ENCODE data around the gene MYO1G.

Gene MYO1G

DNA sequence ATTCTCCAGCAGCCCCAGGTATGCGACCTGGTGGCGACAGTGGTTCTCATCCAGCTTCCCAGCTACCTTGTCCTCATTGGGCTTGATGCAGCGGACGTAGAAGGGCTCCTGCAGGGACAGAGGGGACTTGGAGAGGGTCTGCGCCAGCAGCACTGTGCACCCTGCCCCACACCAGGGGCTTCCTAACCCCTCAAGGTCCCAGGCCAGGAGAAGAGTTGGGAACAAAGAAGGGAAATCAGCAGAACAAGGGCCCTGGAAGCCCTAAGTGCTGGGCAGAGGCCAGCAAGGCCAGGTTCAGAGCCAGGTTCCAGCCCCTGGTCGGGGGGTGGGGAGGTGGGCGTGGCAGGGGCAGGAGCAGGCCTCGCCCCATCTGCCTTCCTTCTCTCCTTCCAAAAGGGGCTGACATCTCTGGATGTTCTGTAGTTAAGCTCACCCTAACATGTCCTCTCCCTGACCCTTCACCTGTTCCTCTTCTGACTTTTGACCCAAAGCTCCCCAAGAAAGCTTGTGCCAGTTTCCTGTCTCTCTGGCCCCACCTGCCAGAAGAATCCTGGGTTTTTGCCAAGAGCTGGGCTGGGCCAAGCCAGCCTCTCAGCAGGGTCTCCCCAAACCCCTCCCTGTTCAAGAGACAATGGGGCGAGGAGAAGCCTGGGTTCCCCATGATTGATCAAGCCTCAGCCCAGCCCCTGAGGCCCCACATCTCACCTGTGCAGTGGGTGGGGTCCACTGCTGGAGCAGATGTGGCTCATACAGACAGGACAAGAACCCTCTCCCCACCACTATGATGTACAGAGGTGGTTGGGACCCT is 11.9 kb downstream of the MYO1G start:
- DNase-seq (ENCODE audit: low read depth): no peak

DNA sequence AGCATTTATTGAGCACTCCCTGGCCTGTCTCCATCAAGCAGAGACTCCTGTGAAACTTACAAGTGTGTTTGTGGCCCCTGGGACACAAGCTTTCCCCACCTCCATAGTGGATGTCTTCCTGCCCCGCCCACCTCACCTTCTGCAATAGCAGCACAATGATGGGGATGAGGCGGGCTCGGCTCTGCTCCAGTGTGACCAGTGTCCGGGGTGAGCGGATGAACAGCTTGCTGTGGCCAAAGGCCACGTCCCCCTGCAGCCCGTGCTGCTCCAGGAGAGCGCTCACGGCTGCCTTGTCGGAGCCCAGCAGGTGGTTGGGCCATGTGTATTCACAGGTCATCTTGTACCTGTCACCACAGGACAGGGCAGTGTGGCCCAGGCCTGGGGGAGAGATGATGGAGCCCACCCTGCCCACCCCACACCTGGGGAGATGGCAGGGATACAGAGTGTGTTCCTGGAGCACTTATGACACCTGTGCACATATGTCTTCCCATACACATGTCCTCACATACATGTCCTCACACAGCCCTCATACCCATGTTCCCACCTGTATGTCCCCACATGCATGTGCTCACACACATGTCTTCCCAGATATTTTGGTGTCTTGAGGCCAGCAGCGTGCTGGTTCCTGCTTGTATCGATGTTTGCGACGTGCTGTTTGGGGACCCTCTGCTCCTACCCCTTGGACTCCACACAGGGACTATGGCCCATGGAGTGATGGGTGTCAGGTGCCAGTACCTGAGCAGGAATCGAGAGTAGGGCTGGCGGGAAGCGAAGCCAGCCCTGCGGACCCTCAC is 12.7 kb downstream of the MYO1G start:
- no peak for DNase-seq (ENCODE audit: low read depth)

DNA sequence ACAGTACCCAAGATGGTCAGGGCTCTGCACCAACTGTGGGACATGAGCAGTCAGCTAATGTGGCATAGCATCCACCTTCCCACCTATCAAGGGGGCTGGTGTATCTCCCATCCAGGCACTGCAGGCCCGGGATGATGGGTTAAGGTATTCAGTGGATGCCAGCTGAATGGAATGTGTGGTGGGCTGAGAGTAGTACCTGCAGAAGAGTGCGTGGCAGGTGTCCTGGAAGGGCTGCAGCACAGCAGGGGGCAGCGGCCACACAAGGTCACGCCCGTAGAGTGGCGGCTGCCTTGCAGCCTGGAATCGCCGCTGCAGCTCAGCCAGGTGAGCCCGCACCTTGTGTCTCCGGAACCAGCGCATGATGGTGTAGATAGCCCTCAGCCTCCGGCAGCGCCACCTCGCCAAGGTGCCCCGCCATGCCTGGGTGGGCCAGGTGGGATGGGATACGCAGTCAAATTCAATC is 13.3 kb downstream of the MYO1G start:
- no peak for DNase-seq (ENCODE audit: low read depth)

DNA sequence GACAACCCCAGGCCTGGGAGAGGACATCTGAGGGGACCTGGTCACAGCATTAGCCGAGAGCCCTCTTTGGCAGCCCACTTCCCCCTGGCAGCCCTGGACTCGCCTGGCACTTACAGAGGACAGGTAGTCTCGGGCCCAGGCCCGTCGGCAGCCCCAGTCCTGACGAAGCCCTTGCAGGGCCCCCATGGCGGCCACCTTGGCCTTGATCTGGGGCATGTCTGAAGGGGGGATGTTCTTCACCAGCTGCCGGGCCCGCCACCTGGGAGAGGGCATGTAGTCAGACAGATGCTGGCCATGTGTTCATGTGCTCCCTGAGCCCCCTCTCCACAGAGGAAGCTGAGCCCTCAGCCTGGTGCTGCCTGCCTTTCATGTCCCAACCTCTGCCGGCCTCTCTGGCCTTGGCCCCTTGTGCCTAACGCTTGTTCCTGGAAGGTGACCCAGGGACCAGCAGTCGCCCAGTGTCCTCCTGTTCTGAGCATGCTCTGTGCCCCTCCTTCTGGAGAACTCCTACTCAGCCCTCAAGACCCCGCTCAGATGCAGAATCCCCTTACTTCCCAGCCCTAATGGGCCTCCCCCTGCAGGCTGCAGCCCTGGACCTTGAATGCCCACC is 13.9 kb downstream of the MYO1G start:
- DNase-seq (ENCODE audit: low read depth): no peak

DNA sequence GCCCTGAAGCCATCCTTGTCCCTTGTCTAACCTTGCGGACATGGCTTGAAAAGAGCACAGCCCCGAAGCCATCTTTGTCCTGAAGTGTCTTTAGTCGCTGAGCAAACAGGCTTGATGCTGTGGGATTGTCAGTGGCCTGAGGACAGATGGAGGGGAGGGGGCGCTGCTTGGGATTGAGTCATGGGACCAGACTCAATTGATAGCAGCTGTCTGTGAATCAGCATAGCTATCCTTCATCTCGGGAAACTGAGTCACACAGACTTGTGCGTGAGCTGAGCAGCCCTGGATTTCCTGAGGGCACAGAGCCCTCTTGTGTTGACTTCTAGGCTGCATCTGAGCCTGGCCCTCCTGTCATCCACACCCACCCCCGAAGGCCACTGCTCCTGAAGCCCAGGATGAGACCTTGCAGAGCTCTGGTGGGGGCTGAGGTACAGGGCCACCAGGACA is 14.4 kb downstream of the MYO1G start:
- DNase-seq (ENCODE audit: low read depth): no peak

DNA sequence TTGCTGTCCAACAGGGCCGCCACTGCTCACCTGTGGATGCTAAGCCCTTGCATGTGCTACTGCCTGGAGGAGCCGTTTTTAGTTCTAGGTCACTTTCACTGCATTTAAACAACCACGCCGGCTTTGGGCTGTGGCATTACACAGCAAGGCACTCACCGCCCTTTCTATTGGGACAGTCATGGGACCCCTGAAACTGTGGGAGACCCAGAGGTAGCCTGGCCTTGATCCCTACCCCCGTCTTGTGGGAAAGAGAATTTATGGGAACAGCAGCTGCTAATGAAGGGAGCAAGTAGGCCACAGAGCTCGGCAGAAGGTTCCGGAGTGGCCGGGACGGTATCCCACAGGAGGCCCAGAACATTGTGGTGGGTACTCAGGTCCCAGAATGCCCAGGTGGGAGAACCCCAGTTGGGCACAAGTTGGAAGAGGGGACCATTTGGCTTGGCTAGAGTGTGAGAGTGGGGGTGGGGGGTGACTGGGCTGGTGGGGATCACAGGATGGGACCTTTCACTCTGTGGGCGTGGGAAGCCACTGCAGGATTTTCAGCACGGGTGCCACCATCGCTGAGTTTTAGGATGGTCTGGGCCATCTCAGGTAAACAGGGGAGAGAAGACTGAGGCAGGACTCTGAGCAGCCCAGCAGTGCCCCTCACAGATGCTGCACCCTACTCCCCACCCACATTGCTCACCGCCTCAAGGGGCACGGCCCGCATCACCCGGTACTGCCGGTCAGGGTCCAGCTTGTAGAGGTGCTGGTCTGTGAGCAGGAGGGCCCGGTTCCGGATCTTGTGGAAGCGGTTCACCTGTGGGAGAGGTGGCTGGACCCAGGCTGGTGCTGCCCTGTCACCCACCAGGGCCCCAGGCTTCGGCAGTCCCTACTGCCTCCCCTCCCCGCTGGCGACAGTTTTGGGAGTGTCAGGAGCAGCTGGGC is 15.2 kb downstream of the MYO1G start:
- DNase-seq (ENCODE audit: low read depth): no peak

DNA sequence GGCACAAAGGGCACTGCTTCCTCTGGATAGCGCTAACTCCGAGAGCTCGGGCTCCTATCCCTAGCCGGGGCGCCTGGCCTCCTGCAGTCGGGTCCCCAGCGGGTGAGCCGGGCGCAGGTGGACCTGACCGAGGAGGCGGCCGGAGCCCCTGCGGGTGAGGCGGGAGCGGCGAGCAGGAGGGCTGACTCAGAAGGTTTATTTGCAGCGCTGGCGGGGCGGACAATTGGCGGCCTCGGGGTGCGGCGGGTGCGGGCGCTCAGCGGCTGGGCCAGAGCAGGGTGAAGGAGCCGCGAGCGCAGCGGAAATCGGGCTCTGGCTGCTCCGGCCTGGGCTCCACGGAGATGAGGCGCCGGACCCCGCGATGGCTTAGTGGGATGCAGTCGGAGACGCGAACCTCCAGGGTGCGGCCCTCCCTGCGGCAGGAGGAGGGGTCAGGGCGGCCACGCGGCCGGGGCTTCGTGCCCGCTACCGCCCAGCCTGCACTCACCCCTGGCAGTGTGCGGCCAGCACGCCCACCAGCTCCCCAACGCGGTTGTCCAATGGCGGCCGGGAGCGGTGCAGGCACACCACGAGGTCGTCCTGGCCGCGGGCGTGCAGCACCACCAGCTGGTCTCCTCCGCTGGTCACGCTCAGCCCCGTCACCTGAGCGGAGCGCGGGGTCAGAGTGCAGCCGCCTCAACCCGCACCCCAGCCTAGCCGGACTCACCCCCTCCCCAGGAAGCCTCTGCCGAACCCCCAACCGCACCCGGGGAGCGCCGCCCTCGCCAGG is 16.1 kb downstream of the MYO1G start:
- DNase-seq (ENCODE audit: low read depth): no peak

DNA sequence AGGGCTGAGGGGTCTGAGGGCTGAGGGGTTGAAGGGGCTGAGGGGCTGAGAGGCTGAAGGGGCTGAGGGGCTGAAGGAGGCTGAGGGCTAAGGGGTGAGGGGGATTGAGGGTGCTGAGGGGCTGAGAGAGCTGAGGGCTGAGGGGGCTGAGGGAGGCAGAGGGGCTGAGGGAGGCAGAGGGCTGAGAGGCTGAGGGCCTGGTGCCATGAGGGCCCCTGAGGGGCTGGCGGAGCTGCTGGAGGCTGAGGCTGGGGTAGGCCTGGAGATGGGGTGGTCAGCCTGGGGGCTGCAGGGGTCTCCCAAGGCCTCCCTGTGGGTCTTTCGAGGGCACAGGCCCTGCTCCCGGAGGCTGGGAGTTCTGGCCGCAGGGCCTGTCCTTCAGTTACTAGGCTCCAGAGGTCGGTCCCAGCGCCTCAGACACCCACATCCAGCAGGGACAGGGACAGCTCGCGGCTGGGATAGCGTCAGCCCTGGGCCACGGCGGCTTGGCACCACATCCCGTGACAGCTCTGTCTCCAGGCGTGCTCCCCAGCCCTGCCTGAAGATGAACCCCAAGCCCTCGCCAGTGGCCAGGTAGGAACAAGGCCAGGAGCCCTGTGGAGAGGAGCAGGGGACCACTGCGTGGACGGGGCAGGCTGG is 16.9 kb downstream of the MYO1G start:
- DNase-seq (ENCODE audit: low read depth): no peak

DNA sequence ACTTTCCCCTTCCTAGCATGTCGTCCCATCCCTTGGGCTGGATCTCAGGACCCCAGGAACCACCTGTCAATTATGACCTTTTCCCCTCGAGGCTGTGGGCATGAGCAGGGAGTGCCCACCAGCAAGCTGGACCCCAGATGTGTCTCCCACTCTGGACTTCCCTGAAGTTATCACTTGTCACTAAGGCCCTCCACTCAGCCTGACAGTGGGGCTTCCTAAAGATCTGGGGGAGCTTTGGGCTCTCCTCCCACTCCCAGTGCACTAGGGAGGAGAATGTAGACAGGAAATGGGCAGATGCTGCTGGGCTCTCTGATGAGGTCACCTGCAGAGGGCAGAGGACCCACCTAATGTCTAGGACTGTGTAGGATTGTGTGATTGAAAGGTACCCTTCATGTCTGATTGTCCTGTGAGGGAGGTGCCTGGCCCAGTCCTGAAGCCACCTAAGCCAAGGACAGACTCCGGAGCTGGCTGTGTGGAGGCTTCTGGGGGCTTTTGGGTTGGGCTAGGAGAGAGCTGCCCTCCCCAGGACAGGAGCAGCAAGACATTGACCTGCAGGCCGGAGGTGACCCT is 18.7 kb downstream of the MYO1G start:
- no peak for DNase-seq (ENCODE audit: low read depth)

DNA sequence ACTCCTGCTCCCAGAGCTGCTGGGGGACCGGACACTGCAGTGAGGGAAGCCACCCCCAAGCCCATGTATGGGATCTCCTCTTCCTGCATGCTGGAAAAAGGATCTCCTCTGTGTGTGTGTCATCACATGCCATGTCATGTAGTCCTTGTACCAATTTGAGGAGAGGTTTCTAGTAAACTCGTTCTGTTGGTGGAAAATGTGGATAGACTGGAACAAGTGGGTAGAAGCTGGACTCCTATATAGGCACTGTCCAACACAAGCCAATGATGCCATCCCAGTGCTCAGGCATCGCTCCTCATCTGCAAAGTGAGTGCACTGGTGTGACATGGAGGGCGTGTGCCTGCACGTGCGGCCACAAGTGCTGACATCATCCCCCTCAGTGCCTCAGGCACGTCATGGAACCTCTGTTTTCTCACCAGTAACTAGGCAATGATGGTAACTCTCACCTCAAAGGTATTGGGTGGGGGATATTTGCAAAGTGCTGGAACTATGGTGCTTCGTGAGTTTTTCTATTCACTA is 19.3 kb downstream of the MYO1G start:
- no peak for DNase-seq (ENCODE audit: low read depth)

DNA sequence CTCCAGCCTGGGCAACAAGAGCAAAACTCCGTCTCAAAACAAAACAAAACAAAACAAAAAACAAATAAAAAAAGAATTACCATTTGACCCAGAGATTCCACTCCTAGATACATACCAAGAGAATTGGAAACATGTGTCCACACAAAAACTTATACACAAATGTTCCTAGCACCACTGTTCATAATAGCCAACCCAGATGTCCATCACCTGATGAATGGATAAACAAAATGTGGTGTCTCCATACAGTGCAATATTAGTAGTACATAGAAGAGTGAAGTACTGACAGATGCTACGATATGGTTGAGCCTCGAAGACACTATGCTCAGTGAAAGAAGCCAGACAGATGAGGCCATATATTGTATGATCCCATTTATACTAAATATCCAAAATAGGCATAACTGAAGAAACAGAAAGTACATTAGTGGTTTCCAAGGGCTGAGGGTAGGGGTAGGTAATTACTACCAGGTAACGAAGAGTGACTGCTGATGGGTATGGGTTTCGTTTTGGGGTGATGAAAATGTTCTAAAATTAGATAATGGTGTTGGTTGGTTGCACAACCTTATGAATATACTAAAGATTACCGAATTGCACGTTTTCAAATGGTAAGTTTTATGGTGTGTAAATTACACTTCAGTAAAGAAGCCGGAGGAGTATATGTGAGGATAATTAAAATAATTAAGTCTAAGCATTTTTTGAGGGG is 20.0 kb downstream of the MYO1G start:
- DNase-seq (ENCODE audit: low read depth): no peak

DNA sequence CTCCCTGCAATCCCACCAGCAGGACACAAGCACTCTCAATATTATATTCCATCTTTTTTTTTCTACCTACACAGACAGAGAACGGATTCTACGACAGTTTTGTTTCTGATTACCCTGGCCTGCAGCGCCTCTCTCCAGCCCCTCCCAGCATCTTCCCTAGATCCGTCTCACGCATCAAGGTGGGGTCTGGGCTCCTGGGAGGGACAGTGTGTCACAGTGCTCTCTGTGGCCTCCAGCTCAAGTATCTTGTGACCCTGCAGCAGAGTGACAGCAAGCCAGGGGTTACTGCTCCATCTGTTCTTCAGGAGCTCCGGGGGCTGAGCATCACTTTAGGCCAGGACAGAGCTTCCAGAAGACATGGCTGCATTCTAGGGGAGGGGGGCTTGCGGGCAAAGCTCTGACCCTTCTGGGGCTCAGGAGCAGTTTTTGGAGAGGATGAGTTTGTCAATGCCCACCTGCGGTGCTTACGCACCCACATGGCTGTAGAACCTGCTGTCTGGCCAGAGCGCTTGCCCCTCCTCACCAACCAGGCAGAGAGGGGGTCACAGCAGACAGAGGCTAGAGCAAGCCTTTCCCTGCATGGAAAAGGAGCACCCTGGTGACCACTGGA is 22.6 kb downstream of the MYO1G start:
- DNase-seq (ENCODE audit: low read depth): no peak

DNA sequence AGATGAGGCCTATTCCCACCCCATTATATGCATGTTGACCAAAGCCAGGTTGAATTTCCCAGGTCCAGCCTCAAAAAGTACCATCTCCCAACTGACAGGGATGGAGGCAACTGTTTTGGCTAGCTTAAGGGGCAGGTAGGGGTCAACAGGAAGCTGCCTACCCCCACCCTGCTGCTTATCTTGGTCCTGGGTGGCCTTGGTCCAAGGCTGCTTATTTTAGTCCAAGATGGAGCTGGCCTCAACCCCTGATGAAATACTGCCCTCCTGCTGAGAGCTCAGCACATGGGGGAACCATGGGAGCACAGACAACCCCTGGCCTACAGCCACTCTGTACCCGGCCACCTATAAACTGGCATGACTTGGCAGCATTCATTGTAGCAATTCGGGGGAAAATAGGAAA is 23.1 kb downstream of the MYO1G start:
- no peak for DNase-seq (ENCODE audit: low read depth)

DNA sequence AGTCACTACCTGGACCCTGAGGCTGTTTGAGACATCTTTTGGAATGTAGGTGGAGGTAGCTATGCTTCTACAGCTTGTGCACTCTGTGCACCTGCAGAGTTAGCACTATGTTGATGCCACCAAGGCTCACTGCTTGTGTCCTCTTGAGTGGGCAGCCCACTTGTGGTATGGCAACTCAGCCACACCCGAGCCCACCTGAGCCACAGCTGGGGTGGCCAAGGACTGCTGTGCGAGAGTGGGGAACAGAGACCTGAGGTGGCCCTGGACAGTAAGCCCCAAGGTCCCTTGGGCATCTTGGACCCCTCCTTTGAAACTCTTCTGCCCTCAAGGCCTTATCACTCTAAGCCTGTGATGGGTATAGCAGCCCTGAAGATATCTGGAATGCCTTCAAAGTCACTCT is 25.7 kb downstream of the MYO1G start:
- no peak for DNase-seq (ENCODE audit: low read depth)

DNA sequence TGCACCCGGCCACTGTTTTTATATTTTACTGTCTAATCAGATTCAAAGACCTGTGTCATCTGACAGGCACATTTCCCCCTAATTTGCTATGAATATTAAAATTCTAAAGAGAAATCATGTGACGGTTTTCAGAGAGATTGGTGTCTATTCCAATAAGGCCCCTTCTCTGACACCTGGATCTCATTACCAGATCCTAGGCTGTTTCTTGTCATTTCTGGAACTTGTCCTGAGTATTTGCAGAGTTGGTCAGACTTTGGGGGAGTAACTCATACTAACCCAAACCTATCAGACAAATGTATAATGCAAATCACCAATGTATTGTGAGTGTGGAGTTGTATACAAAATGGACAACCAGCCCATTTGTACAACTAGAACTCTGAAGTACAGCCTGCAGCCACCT is 29.5 kb downstream of the MYO1G start:
- no peak for DNase-seq (ENCODE audit: low read depth)

DNA sequence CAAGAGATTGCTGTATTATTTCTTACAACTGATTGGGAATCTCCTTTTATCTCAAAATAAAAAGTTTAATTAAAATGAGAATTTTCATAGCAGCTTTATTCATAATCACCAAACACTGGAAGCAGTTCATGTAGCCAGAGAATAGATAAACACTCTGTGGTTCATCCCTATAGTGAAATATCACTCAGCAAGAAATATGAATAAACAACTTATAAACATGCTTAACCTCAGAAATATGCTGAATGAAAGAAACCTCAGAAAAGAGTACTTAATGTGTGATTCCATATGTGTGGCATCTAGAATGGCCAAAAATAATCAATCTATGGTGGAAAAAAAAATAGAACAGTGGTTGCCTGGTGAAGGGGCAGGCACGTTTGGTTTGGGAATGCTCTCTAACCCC is 33.3 kb downstream of the MYO1G start:
- DNase-seq (ENCODE audit: low read depth): no peak

DNA sequence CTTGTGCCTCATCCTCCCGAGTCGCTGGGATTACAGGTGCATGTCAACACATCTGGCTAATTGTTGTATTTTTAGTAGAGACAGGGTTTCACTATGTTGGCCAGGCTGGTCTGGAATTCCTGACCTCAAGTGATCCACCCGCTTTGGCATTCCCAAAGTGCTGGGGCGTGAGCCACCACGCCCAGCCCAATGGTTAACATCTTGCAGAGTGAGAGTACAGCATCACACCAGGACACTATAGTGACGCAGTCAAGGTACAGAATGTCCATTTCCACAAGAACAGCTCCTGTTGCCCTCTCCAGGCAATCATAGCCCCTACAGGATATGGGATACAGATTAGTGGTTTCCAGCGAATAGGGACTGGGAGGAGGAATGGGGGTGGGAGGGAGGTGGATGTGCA is 34.0 kb downstream of the MYO1G start:
- no peak for DNase-seq (ENCODE audit: low read depth)

DNA sequence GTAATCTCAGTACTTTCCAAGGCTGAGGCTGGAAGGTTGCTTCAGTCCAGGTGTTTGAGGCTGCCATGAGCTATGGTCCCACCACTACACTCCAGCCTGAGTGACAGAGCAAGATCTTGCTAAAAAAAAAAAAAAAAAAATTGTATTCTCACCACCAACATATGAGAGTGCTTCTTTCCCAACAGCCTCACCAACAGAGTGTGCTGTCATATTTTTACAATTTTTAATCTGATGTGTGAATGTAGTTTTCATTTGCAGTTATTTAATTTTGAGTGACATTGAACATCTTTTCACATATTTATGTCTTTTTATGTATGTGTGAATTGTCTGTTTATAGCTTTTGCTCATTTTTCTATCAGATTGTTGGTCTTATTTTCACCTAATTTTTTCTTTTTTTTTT is 35.2 kb downstream of the MYO1G start:
- DNase-seq (ENCODE audit: low read depth): no peak

DNA sequence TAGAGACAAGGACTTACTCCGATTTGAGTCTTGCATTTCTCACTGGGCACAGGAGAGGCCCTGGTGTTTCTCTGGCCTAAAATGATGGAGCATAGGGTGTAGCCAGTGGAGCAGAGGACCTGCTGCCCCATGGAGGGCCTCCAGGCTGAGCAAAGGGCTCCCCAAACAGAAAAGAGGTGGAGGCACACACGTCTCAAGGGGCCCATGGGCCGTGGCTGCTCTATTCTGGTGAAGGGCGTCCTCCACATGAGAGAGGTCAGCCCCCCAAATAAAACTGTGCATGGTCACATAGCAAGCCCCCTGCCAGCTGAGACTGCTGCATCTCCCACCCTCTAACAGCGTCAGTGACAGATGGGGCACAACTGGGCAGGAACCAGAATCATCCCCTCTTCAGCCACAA is 41.4 kb downstream of the MYO1G start:
- DNase-seq (ENCODE audit: low read depth): no peak

All from stimulated activated CD8-positive, alpha-beta memory T cell treated with anti-CD3 and anti-CD28 coated beads, Interleukin-12 subunit alpha, Interleukin-12 subunit beta, amount 100 ng/mL, for 4 hours (primary cell).